GM12873 (cell line): Measurements from ENCODE around the gene PRR5L.

ENCODE experiments used
- CTCF ChIP-seq: IDR thresholded peaks from 2 replicates; pipeline ENCODE4 v1.5.1; 2012; ENCODE audit warnings: low read depth, mild to moderate bottlenecking, moderate library complexity, low read length, control low read depth; ENCODE audit not compliant: insufficient read depth; ENCODE audit errors: missing control alignments

Gene PRR5L

GRCh38 chr11:36268337-36268985 is 27.6 kb upstream of the PRR5L start:
- TF ChIP-seq CTCF = no peak

GRCh38 chr11:36270701-36271100 is 25.4 kb upstream of the PRR5L start:
- TF ChIP-seq CTCF = no peak

GRCh38 chr11:36271794-36272407 is 24.2 kb upstream of the PRR5L start:
- TF ChIP-seq CTCF = no peak

GRCh38 chr11:36273110-36273509 is 23.0 kb upstream of the PRR5L start:
- no peak for TF ChIP-seq CTCF

GRCh38 chr11:36274414-36274813 is 21.7 kb upstream of the PRR5L start:
- TF ChIP-seq CTCF = no peak

GRCh38 chr11:36278531-36279282 is 17.4 kb upstream of the PRR5L start:
- no peak for TF ChIP-seq CTCF

GRCh38 chr11:36280531-36280930 is 15.6 kb upstream of the PRR5L start:
- TF ChIP-seq CTCF = no peak
